KMS-11 (cell line): Measurements from ENCODE around the gene COX17.
A peak's percentile ranks its signal among the peaks of the same experiment; 100 is the strongest.

Experiments
- H2AFZ ChIP-seq: fragments of 200-600 bp; sonication (generic); 2 replicates; pipeline ENCODE4 v1.6.1; 2016; ENCODE audit warnings: antibody characterized with exemption, mixed run types, low read depth
- H3K27ac ChIP-seq: fragments of 200-600 bp; sonication (generic); 2 replicates; pipeline ENCODE4 v1.6.1; 2016; ENCODE audit warnings: mild to moderate bottlenecking, mixed run types
- H3K27me3 ChIP-seq: fragments of 200-600 bp; sonication (generic); 2 replicates; pipeline ENCODE4 v1.6.1; 2017; ENCODE audit warnings: mild to moderate bottlenecking, low read depth, mixed run types, moderate library complexity; ENCODE audit not compliant: insufficient read depth
- H3K36me3 ChIP-seq: fragments of 200-600 bp; sonication (generic); 2 replicates; pipeline ENCODE4 v1.6.1; 2017; ENCODE audit warnings: mild to moderate bottlenecking, mixed run types; ENCODE audit not compliant: insufficient read depth
- H3K4me1 ChIP-seq: fragments of 200-600 bp; sonication (generic); 2 replicates; pipeline ENCODE4 v1.6.1; 2016; ENCODE audit warnings: mild to moderate bottlenecking, low read depth, mixed run types; ENCODE audit not compliant: poor library complexity, severe bottlenecking
- H3K4me2 ChIP-seq: fragments of 200-600 bp; sonication (generic); 2 replicates; pipeline ENCODE4 v1.7.0; 2016; ENCODE audit warnings: mild to moderate bottlenecking, mixed run types
- H3K4me3 ChIP-seq: fragments of 200-600 bp; sonication (generic); IDR thresholded peaks from 2 replicates; pipeline ENCODE4 v1.6.1; 2017; ENCODE audit warnings: low read depth, low read length, mixed read lengths; ENCODE audit not compliant: insufficient read depth
- H3K79me2 ChIP-seq: fragments of 200-600 bp; sonication (generic); 2 replicates; pipeline ENCODE4 v1.6.1; 2016; ENCODE audit warnings: low read depth, mixed run types; ENCODE audit not compliant: insufficient read depth
- H3K9ac ChIP-seq: fragments of 200-600 bp; sonication (generic); 2 replicates; pipeline ENCODE4 v1.6.1; 2016; ENCODE audit warnings: mild to moderate bottlenecking, mixed run types
- H4K20me1 ChIP-seq: fragments of 200-600 bp; sonication (generic); 2 replicates; pipeline ENCODE4 v1.6.1; 2016; ENCODE audit warnings: mild to moderate bottlenecking, mixed run types; ENCODE audit not compliant: insufficient read depth
- TF ChIP-seq, protein P1 (sequence below): fragments of 200-600 bp; sonication (generic); conservative IDR thresholded peaks from 2 replicates; pipeline ENCODE4 v1.6.1; 2017; ENCODE audit warnings: low read depth, mild to moderate bottlenecking, antibody characterized with exemption, low read length, moderate library complexity, mixed read lengths

Gene COX17, protein sequence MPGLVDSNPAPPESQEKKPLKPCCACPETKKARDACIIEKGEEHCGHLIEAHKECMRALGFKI

DNA sequence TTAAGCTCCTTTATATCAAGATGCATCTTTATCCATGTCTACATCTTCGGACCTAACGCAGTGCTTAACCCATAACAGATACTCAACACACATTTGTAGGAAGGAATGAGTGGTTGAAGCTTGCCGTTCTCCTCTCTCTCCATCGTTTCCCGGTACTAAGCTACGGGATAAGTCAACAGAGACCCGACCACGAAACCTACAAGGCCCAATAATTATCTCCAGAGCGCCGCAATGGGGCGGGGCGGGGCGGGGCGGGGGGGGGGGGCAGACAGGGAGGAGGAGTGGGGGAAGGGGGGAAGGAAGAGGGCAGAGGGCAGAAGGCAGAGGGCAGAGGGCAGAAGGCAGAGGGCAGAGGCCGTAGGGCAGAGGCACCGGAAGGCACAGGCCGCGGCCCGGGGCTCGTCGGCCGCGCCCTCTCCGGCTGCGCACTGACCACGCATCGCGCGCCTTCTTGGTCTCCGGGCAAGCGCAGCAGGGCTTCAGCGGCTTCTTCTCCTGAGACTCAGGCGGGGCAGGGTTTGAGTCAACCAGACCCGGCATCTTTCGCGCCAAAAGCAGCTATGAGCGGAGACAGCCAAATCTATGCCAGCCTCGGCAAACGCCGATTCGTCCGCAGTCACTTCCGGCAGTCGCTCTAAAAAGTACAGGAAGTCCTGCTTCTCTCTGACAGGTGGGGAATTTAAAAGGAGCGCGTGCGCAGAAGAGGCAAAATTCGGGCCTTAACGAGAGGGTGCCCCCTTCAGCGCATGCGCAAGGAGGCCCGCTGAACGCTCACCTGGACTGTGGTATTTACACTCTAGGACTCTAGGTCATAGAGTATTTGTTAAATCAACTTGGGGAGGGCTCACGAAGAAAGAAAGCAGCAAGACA is at the start of gene COX17:
Gene COX17, minus strand, starts transcription at position 636 of the 870 bp plus-strand sequence. Its CDS starts 96 bp downstream, at position 540.
- peak within 1 kb of the TSS; percentile 93 for H3K9ac ChIP-seq
- no peaks in the 10 kb centered on the region for H4K20me1 ChIP-seq
- H3K27me3 ChIP-seq, result no peaks in the 10 kb centered on the region
- peak within 1 kb of the TSS; percentile 99 for H3K4me2 ChIP-seq
- TF ChIP-seq, protein P1, sequence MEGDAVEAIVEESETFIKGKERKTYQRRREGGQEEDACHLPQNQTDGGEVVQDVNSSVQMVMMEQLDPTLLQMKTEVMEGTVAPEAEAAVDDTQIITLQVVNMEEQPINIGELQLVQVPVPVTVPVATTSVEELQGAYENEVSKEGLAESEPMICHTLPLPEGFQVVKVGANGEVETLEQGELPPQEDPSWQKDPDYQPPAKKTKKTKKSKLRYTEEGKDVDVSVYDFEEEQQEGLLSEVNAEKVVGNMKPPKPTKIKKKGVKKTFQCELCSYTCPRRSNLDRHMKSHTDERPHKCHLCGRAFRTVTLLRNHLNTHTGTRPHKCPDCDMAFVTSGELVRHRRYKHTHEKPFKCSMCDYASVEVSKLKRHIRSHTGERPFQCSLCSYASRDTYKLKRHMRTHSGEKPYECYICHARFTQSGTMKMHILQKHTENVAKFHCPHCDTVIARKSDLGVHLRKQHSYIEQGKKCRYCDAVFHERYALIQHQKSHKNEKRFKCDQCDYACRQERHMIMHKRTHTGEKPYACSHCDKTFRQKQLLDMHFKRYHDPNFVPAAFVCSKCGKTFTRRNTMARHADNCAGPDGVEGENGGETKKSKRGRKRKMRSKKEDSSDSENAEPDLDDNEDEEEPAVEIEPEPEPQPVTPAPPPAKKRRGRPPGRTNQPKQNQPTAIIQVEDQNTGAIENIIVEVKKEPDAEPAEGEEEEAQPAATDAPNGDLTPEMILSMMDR, result no peak
- H3K4me1 ChIP-seq, result peaks cover 25% of the 10 kb centered on the region
- peak within 1 kb of the TSS; percentile 75 for H2AFZ ChIP-seq
- H3K27ac ChIP-seq, result peak within 1 kb of the TSS; percentile 93
- 0 out of 2 replicates have a peak, but pooled peaks cover 6% of the 10 kb centered on the region for H3K36me3 ChIP-seq
- peaks cover 17% of the 10 kb centered on the region for H3K79me2 ChIP-seq
- peak within 1 kb of the TSS; percentile 51 for H3K4me3 ChIP-seq

DNA sequence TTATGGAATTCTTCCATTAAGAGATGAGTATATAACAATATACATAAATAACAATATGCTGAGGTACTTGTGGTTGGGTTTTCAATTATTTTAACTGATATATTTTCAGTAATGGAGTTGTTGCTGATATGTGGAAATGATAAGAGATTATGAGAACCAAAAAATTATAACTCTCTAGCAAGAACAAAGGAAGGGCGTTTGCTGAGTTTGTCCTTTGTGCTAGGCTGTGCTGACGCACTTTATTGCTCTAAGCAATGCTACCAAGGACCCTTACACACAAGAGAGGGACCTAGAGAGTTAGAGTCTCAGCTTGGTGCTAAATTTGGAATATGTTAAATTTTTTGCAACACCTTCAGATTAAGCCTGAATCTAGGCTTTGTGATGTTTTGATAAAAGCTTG is 49.7 kb upstream of the COX17 start:
- TF ChIP-seq, protein P1, result no peak
- Histone ChIP-seq H2AFZ (no peak overlapping the region), H3K4me2 (no peak overlapping the region), H3K9ac (no peak overlapping the region), H3K4me1 (no peaks in the 10 kb centered on the region), H3K36me3 (no peaks in the 10 kb centered on the region), H3K4me3 (no peak overlapping the region), H3K27ac (no peak overlapping the region), H3K79me2 (no peaks in the 10 kb centered on the region), H3K27me3 (no peaks in the 10 kb centered on the region), H4K20me1 (no peaks in the 10 kb centered on the region)

DNA sequence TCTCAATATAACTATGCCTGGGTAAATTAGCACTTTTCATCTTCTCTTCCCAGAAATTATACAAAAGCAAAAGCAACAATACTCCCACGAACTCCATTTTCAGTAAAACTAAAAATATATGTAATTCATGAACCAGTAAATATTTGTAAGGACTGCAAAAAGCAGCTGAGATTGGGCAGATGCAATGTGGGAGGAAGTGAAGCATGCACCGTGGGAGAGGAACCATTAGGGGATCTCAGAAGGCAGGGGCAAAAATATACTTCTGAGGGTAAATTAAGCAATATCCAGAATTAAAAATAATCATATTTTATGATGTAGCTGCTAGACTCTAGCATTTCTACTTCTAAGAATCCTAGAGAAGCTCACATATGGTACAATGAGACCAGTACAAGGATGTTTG is 45.8 kb upstream of the COX17 start:
- Histone ChIP-seq H3K27ac (no peak overlapping the region), H3K9ac (no peak overlapping the region), H3K4me1 (no peaks in the 10 kb centered on the region), H4K20me1 (no peaks in the 10 kb centered on the region), H3K36me3 (no peaks in the 10 kb centered on the region), H3K4me3 (no peak overlapping the region), H3K79me2 (no peaks in the 10 kb centered on the region), H2AFZ (no peak overlapping the region), H3K27me3 (no peaks in the 10 kb centered on the region), H3K4me2 (no peak overlapping the region)
- TF ChIP-seq, protein P1, result no peak

DNA sequence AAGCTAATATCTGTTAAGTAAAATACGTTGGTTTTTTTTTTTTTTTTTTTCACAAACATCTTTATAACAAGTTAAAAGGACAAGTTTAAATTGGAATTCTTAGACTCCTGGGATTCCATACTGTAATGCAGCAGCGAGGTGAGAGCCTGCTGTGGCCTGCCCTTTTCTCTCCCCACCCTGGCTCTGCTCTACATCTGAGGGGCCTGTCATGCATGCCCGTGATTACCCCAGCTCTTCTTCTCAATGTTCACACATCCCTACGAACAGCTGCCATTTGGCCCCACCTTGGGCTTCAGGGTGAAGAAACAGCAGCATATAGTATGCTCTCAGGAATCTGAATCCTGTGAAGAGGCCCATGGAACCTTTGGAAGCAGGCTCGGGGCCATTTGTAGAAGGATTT is 40.3 kb upstream of the COX17 start:
- H3K4me3 ChIP-seq, result no peak overlapping the region
- H3K27ac ChIP-seq, result no peak overlapping the region
- no peaks in the 10 kb centered on the region for H4K20me1 ChIP-seq
- no peaks in the 10 kb centered on the region for H3K79me2 ChIP-seq
- H3K9ac ChIP-seq, result no peak overlapping the region
- H3K4me1 ChIP-seq, result no peaks in the 10 kb centered on the region
- no peak overlapping the region for H3K4me2 ChIP-seq
- no peaks in the 10 kb centered on the region for H3K27me3 ChIP-seq
- H3K36me3 ChIP-seq, result no peaks in the 10 kb centered on the region
- no peak overlapping the region for H2AFZ ChIP-seq
- TF ChIP-seq, protein P1, result no peak
